ENCODE results near the gene HLF.
A peak's percentile ranks its signal among the peaks of the same experiment; 100 is the strongest.

The HLF gene

GRCh38 chr17:55294042-55294751, 29.4 kb downstream of the HLF start:
- H3K9me3 Mint-ChIP-seq = no peaks in the 10 kb centered on the region
- H3K36me3 Mint-ChIP-seq (ENCODE audit: insufficient read depth) = no peaks in the 10 kb centered on the region
- ATAC-seq (replicated peaks) (no peak), DNase-seq (no peak)
- H3K4me3 Mint-ChIP-seq = no peak overlapping the region
- no peak overlapping the region for H3K27ac Mint-ChIP-seq
- H3K4me1 Mint-ChIP-seq (ENCODE audit: low read depth in 2 of 2) = no peaks in the 10 kb centered on the region
- H3K27me3 Mint-ChIP-seq = peaks cover 0 to 13% of the 10 kb centered on the region in 2 donors

GRCh38 chr17:55295411-55296170, 30.8 kb downstream of the HLF start:
- peaks cover 0 to 13% of the 10 kb centered on the region in 2 donors for H3K27me3 Mint-ChIP-seq
- no peaks in the 10 kb centered on the region for H3K36me3 Mint-ChIP-seq (ENCODE audit: insufficient read depth)
- no peaks in the 10 kb centered on the region for H3K4me1 Mint-ChIP-seq (ENCODE audit: low read depth in 2 of 2)
- H3K4me3 Mint-ChIP-seq = no peak overlapping the region
- ATAC-seq (replicated peaks) (peak; percentile 79), DNase-seq (peak; percentile 47 to 51 (median 48))
- H3K9me3 Mint-ChIP-seq = no peaks in the 10 kb centered on the region
- H3K27ac Mint-ChIP-seq = no peak overlapping the region

GRCh38 chr17:55296171-55296695, 31.5 kb downstream of the HLF start:
- DNase-seq (no peak), ATAC-seq (replicated peaks) (no peak)
- Mint-ChIP-seq H3K4me1 (ENCODE audit: low read depth in 2 of 2) (no peaks in the 10 kb centered on the region), H3K27me3 (peaks cover 0 to 13% of the 10 kb centered on the region in 2 donors), H3K27ac (no peak overlapping the region), H3K9me3 (no peaks in the 10 kb centered on the region), H3K36me3 (ENCODE audit: insufficient read depth) (no peaks in the 10 kb centered on the region), H3K4me3 (no peak overlapping the region)

- Mint-ChIP-seq H3K27me3 (peaks cover 0 to 13% of the 10 kb centered on the region in 2 donors), H3K9me3 (no peaks in the 10 kb centered on the region), H3K4me3 (no peak overlapping the region), H3K27ac (no peak overlapping the region), H3K36me3 (ENCODE audit: insufficient read depth) (no peaks in the 10 kb centered on the region), H3K4me1 (ENCODE audit: low read depth in 2 of 2) (no peaks in the 10 kb centered on the region)
- no peak for DNase-seq
- ATAC-seq (replicated peaks) = no peak
These were observed 31.9 kb downstream of the HLF start for GRCh38 chr17:55296699-55297098.

GRCh38 chr17:55298111-55298730, 33.5 kb downstream of the HLF start:
- Mint-ChIP-seq H3K4me3 (no peak overlapping the region), H3K9me3 (no peaks in the 10 kb centered on the region), H3K4me1 (ENCODE audit: low read depth in 2 of 2) (no peaks in the 10 kb centered on the region), H3K27ac (no peak overlapping the region), H3K27me3 (peaks cover 0 to 8% of the 10 kb centered on the region in 2 donors), H3K36me3 (ENCODE audit: insufficient read depth) (no peaks in the 10 kb centered on the region)
- ATAC-seq (replicated peaks) (no peak), DNase-seq (no peak)

DNA sequence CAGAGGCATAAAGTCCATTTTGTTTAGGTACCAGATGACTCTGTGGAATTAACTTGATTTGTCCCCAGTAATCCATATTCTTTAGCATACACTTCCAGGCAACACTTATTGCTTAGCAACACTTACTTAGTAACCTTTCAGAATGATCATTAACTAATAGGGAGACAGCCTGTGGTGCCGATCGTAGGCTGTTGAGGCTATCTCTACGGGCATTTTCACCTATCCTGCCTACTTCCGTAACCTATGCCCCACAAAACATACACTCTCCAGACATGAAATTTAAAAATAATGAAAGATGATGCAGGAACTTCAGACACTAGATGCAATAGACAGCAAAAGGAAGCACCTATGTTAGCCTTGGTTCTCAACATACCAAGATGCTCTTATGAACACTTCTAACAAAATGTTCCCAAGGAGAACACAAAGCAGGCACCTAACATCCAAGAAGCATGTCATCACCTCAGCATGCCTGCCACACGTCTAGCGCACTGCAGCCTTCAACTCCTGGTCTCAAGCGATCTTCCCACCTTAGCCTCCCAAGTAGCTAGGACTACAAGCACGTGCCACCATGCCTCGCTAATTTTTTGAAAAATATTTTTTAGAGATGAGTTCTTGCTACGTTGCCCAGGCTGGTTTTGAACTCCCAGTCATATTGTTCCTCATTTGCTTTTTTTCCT, 34.5 kb downstream of the HLF start:
- no peaks in the 10 kb centered on the region for H3K4me1 Mint-ChIP-seq (ENCODE audit: low read depth in 2 of 2)
- no peaks in the 10 kb centered on the region for H3K9me3 Mint-ChIP-seq
- no peaks in the 10 kb centered on the region for H3K36me3 Mint-ChIP-seq (ENCODE audit: insufficient read depth)
- DNase-seq = no peak
- no peak overlapping the region for H3K27ac Mint-ChIP-seq
- ATAC-seq (replicated peaks) = no peak
- peaks cover 0 to 8% of the 10 kb centered on the region in 2 donors for H3K27me3 Mint-ChIP-seq
- no peak overlapping the region for H3K4me3 Mint-ChIP-seq

DNA sequence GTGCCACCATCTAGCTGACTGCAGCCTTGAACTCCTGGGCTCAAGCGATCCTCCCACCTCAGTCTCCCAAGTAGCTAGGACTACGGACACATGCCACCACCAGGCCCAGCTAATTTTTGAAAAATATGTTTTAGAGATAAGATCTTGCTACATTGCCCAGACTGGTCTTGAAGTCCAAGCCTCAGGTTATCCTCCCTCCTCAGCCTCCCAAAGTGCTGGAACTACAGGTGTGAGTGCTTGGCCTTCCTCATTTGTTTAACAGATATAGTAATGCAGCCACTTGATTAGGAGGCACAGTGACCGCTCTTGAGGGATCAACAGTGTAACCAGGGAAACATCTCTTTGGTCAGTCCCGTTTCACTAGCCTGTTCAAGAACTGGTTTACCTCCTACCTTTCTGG, 35.1 kb downstream of the HLF start:
- Mint-ChIP-seq H3K4me3 (no peak overlapping the region), H3K36me3 (ENCODE audit: insufficient read depth) (no peaks in the 10 kb centered on the region), H3K27me3 (peaks cover 0 to 8% of the 10 kb centered on the region in 2 donors), H3K9me3 (no peaks in the 10 kb centered on the region), H3K27ac (no peak overlapping the region), H3K4me1 (ENCODE audit: low read depth in 2 of 2) (no peaks in the 10 kb centered on the region)
- DNase-seq (no peak), ATAC-seq (replicated peaks) (no peak)

GRCh38 chr17:55300479-55301290, 35.9 kb downstream of the HLF start:
- ATAC-seq (replicated peaks) (no peak), DNase-seq (no peak)
- Mint-ChIP-seq H3K27me3 (no peaks in the 10 kb centered on the region), H3K36me3 (ENCODE audit: insufficient read depth) (no peaks in the 10 kb centered on the region), H3K27ac (no peak overlapping the region), H3K4me3 (no peak overlapping the region), H3K4me1 (ENCODE audit: low read depth in 2 of 2) (no peaks in the 10 kb centered on the region), H3K9me3 (no peaks in the 10 kb centered on the region)

GRCh38 chr17:55301521-55302406, 37.0 kb downstream of the HLF start:
- no peak overlapping the region for H3K27ac Mint-ChIP-seq
- no peaks in the 10 kb centered on the region for H3K27me3 Mint-ChIP-seq
- H3K36me3 Mint-ChIP-seq (ENCODE audit: insufficient read depth) = no peaks in the 10 kb centered on the region
- DNase-seq = no peak
- no peak overlapping the region for H3K4me3 Mint-ChIP-seq
- ATAC-seq (replicated peaks) = no peak
- H3K9me3 Mint-ChIP-seq = no peaks in the 10 kb centered on the region
- no peaks in the 10 kb centered on the region for H3K4me1 Mint-ChIP-seq (ENCODE audit: low read depth in 2 of 2)

GRCh38 chr17:55302407-55302787, 37.6 kb downstream of the HLF start:
- DNase-seq = no peak
- ATAC-seq (replicated peaks) = no peak
- no peak overlapping the region for H3K27ac Mint-ChIP-seq
- H3K27me3 Mint-ChIP-seq = no peaks in the 10 kb centered on the region
- no peaks in the 10 kb centered on the region for H3K9me3 Mint-ChIP-seq
- no peaks in the 10 kb centered on the region for H3K36me3 Mint-ChIP-seq (ENCODE audit: insufficient read depth)
- H3K4me1 Mint-ChIP-seq (ENCODE audit: low read depth in 2 of 2) = no peaks in the 10 kb centered on the region
- no peak overlapping the region for H3K4me3 Mint-ChIP-seq

DNA sequence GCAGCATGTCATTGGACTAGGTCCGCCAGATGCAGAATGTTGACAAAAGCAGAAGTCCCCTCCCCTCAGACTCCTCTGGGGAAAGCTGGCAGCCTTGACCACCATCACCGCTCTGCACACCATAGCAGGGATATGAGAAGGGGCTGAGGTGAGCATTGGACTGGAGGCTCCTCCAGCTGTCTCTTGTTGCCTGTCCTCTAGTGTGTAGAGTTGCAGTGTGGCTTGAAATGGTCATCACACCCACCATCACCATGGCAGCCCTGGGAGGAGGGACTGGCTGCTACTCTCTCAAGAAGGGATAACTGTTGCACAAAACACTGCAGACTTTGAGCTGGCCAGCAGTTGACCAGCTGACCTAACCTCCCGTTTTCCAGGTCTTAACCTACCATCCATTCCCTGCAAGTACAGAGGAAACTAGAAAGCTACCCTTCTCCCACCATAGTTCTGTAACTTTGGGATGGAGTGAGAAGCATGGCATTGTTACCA, 38.3 kb downstream of the HLF start:
- ATAC-seq (replicated peaks) = no peak
- H3K9me3 Mint-ChIP-seq = no peaks in the 10 kb centered on the region

GRCh38 chr17:55303701-55304145, 39.0 kb downstream of the HLF start:
- Mint-ChIP-seq H3K9me3 (no peaks in the 10 kb centered on the region), H3K27me3 (peaks cover 0 to 8% of the 10 kb centered on the region in 2 donors), H3K36me3 (ENCODE audit: insufficient read depth) (no peaks in the 10 kb centered on the region), H3K27ac (no peak overlapping the region), H3K4me1 (ENCODE audit: low read depth in 2 of 2) (no peaks in the 10 kb centered on the region), H3K4me3 (no peak overlapping the region)
- DNase-seq = no peak
- ATAC-seq (replicated peaks) = no peak

More for the DNA sequence above, 38.3 kb downstream of the HLF start:
- no peaks in the 10 kb centered on the region for H3K36me3 Mint-ChIP-seq (ENCODE audit: insufficient read depth)
- H3K4me1 Mint-ChIP-seq (ENCODE audit: low read depth in 2 of 2) = no peaks in the 10 kb centered on the region
- H3K27ac Mint-ChIP-seq = no peak overlapping the region
- DNase-seq = no peak
- no peak overlapping the region for H3K4me3 Mint-ChIP-seq
- H3K27me3 Mint-ChIP-seq = peaks cover 0 to 6% of the 10 kb centered on the region in 2 donors
